CD14-positive monocyte (primary cell): Measurements from ENCODE around the gene TCAF1. TPM values are rescaled to one million over a fixed set of nuclear protein-coding genes. Genes with fewer than 3 reads are reported as not detected.

Experiments
- DNase-seq, 3 donors: peaks; one replicate each; pipeline ENCODE4 v3.0.0-alpha.2; 2011 to 2022
- H2AFZ ChIP-seq: 2 replicates; pipeline ENCODE4 v1.6.0; 2012; ENCODE audit warnings: mild to moderate bottlenecking, low read depth, low read length, inconsistent platforms; ENCODE audit not compliant: insufficient read depth, poor library complexity, severe bottlenecking
- H3K27ac ChIP-seq, 2 donors: 1 replicate in 1 of 2; 2 replicates in 1 of 2; pipeline ENCODE4 v1.5.1; 2012 to 2013; ENCODE audit warnings: low read length in 2 of 2, control low read depth in 1 of 2, inconsistent platforms in 1 of 2, low read depth in 1 of 2, mild to moderate bottlenecking in 1 of 2
- H3K27me3 ChIP-seq, 2 donors: one replicate each; pipeline versions ENCODE4 v1.6.0 to v1.6.1; 2011 to 2013; ENCODE audit warnings: low read length in 2 of 2; ENCODE audit not compliant: control insufficient read depth in 2 of 2, insufficient read depth in 2 of 2
- H3K36me3 ChIP-seq, 2 donors: replicated peaks in 1 of 2; 1 replicate in 1 of 2; 2 replicates in 1 of 2; pipeline versions ENCODE4 v1.5.1 to v1.6.1; 2012 to 2013; ENCODE audit warnings: low read length in 2 of 2, control low read depth in 1 of 2, inconsistent platforms in 1 of 2, mild to moderate bottlenecking in 1 of 2; ENCODE audit not compliant: insufficient read depth in 2 of 2, control insufficient read depth in 1 of 2
- H3K4me1 ChIP-seq, 2 donors: 1 replicate in 1 of 2; 2 replicates in 1 of 2; pipeline versions ENCODE4 v1.5.1 to v1.6.1; 2012 to 2013; ENCODE audit warnings: low read length in 2 of 2, control low read depth in 1 of 2, inconsistent platforms in 1 of 2, mild to moderate bottlenecking in 1 of 2, moderate library complexity in 1 of 2; ENCODE audit not compliant: insufficient read depth in 2 of 2, control insufficient read depth in 1 of 2
- H3K4me2 ChIP-seq: replicated peaks from 2 replicates; pipeline ENCODE3; 2012; ENCODE audit warnings: low read length, moderate library complexity, mild to moderate bottlenecking; ENCODE audit not compliant: poor library complexity, severe bottlenecking; ENCODE audit errors: extremely low read depth
- H3K4me3 ChIP-seq, 3 experiments: fragments of 200-600 bp in 1 of 3; sonication (generic) in 1 of 3; replicated peaks in 1 of 3; 1 replicate in 2 of 3; 2 replicates in 1 of 3; pipeline ENCODE4 v1.5.1; 2011 to 2013; ENCODE audit warnings: low read length in 3 of 3, mild to moderate bottlenecking in 3 of 3, control low read depth in 2 of 3, low read depth in 2 of 3, inconsistent platforms in 1 of 3, moderate library complexity in 1 of 3
- H3K79me2 ChIP-seq: 2 replicates; pipeline ENCODE4 v1.6.0; 2012; ENCODE audit warnings: mild to moderate bottlenecking, control low read depth, inconsistent platforms, low read length, moderate library complexity; ENCODE audit not compliant: insufficient read depth
- H3K9ac ChIP-seq: 2 replicates; pipeline ENCODE4 v1.6.0; 2017; ENCODE audit warnings: low read length, mild to moderate bottlenecking; ENCODE audit not compliant: insufficient read depth, poor library complexity, severe bottlenecking
- H3K9me3 ChIP-seq, 2 donors: replicated peaks in 1 of 2; 1 replicate in 1 of 2; 2 replicates in 1 of 2; pipeline versions ENCODE4 v1.5.1 to v1.6.1; 2012 to 2013; ENCODE audit warnings: low read length in 2 of 2, control low read depth in 1 of 2; ENCODE audit not compliant: control insufficient read depth in 1 of 2, insufficient read depth in 1 of 2
- H4K20me1 ChIP-seq: 2 replicates; pipeline ENCODE4 v1.6.0; 2012; ENCODE audit warnings: mild to moderate bottlenecking, low read length, control low read depth, moderate library complexity; ENCODE audit not compliant: insufficient read depth
- H3K27ac Mint-ChIP-seq, 7 donors: one replicate each; pipeline ENCODE4 v1.8.0; 2020; ENCODE audit warnings: mild to moderate bottlenecking in 7 of 7, mixed read lengths in 7 of 7, moderate library complexity in 6 of 7, inconsistent platforms in 2 of 7
- H3K27me3 Mint-ChIP-seq, 3 donors: one replicate each; pipeline ENCODE4 v1.8.0; 2021 to 2022; ENCODE audit warnings: low read depth in 3 of 3, mild to moderate bottlenecking in 3 of 3, mixed read lengths in 3 of 3, moderate library complexity in 3 of 3, inconsistent platforms in 1 of 3
- H3K36me3 Mint-ChIP-seq, 2 donors: one replicate each; pipeline ENCODE4 v1.8.0; 2020; ENCODE audit warnings: mixed read lengths in 2 of 2, inconsistent platforms in 1 of 2, mild to moderate bottlenecking in 1 of 2
- H3K4me1 Mint-ChIP-seq: one replicate; pipeline ENCODE4 v1.8.0; 2020; ENCODE audit warnings: mild to moderate bottlenecking, mixed read lengths
- H3K4me3 Mint-ChIP-seq, 2 donors: one replicate each; pipeline ENCODE4 v1.8.0; 2020; ENCODE audit warnings: mild to moderate bottlenecking in 2 of 2, mixed read lengths in 2 of 2, moderate library complexity in 1 of 2
- H3K9me3 Mint-ChIP-seq, 7 donors: one replicate each; pipeline ENCODE4 v1.8.0; 2020 to 2022; ENCODE audit warnings: mixed read lengths in 7 of 7, mild to moderate bottlenecking in 6 of 7, moderate library complexity in 6 of 7, inconsistent platforms in 2 of 7
- WGBS: methylation state at CpG from one replicate; pipeline ENCODE4 v1.1.5; 2013; ENCODE audit warnings: missing lambda C conversion rate; ENCODE audit not compliant: insufficient coverage; 5-methylcytosine and 5-hydroxymethylcytosine counted together
- intact Hi-C, 2 donors: fragments of 100-400 bp; cut with micrococcal nuclease; formaldehyde crosslinking; loops; one replicate each; pipeline versions ENCODE4 v1.15.0 to v1.15.1; 2023
- polyA plus RNA-seq, 3 donors: library from polyadenylated mRNA; depleted of rRNA in 1 of 3; unstranded in 2 of 3; stranded (reverse) in 1 of 3; fragments of 300-500 nt in 2 of 3; fragments of >200 nt in 1 of 3; fragmentation: Illumina TruSeq in 2 of 3; gene quantifications; 1 replicate in 2 of 3; 2 replicates in 1 of 3; pipeline ENCODE4 v1.2.3, GENCODE V29; 2012 to 2021
- TF ChIP-seq, protein P1 (sequence below): fragments of 200-600 bp; IDR thresholded peaks from one replicate; pipeline ENCODE4 v1.8.0; 2022; ENCODE audit warnings: antibody characterized with exemption, mild to moderate bottlenecking

Gene TCAF1
- polyA plus RNA-seq, 3 donors = 1.8 to 3.3 (median 3.0) TPM

DNA sequence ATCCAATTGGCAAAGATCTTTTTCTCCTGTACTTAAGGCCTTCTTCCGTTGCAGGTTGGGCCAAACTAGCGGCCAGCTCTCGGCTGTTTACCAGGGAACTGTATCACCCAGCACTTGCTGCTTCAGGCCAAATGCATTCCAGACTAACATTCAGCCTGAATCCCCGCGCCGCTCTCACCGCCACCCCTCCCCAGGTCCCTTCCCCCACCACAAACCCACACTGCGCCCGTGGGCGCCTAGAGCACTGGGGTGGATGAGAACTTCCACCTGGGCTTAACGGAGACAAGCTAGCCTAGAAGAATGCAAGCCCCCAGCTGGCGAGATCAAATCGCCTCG is 676 bp downstream of the TCAF1 start:
- Histone ChIP-seq H3K36me3 (no peaks in the 10 kb centered on the region), H4K20me1 (no peaks in the 10 kb centered on the region), H3K4me1 (peaks cover 8 to 10% of the 10 kb centered on the region in 2 donors), H3K4me3 (peak overlapping the region; percentile 69 to 90 (median 72)), H3K79me2 (peaks cover 19% of the 10 kb centered on the region), H2AFZ (peak overlapping the region; percentile 95), H3K27ac (peak overlapping the region in 1 of 2 donors; percentile 75), H3K4me2 (peak overlapping the region; percentile 97), H3K27me3 (no peaks in the 10 kb centered on the region), H3K9me3 (no peaks in the 10 kb centered on the region), H3K9ac (peak overlapping the region; percentile 76)
- TF ChIP-seq, protein P1, sequence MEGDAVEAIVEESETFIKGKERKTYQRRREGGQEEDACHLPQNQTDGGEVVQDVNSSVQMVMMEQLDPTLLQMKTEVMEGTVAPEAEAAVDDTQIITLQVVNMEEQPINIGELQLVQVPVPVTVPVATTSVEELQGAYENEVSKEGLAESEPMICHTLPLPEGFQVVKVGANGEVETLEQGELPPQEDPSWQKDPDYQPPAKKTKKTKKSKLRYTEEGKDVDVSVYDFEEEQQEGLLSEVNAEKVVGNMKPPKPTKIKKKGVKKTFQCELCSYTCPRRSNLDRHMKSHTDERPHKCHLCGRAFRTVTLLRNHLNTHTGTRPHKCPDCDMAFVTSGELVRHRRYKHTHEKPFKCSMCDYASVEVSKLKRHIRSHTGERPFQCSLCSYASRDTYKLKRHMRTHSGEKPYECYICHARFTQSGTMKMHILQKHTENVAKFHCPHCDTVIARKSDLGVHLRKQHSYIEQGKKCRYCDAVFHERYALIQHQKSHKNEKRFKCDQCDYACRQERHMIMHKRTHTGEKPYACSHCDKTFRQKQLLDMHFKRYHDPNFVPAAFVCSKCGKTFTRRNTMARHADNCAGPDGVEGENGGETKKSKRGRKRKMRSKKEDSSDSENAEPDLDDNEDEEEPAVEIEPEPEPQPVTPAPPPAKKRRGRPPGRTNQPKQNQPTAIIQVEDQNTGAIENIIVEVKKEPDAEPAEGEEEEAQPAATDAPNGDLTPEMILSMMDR = no peak
- Mint-ChIP-seq H3K27ac (peak overlapping the region in 5 of 7 donors; percentile 67 to 93 (median 79)), H3K4me3 (peak overlapping the region; percentile 89 to 96), H3K27me3 (peaks cover 3 to 9% (median 4%) of the 10 kb centered on the region in 3 donors), H3K4me1 (peaks cover 22% of the 10 kb centered on the region), H3K9me3 (peaks cover 0 to 2% (median 0%) of the 10 kb centered on the region in 7 donors), H3K36me3 (no peaks in the 10 kb centered on the region)
- peak in 1 of 3 donors; percentile 10 for DNase-seq
- intact Hi-C loops = loop anchor here in 1 of 2 donors (10.0 kb wide), 1 partner anchor 56 kb away; no protein-coding TSS in a partner anchor
- 0% methylated on average over 11 of the region's 14 CpGs for WGBS

DNA sequence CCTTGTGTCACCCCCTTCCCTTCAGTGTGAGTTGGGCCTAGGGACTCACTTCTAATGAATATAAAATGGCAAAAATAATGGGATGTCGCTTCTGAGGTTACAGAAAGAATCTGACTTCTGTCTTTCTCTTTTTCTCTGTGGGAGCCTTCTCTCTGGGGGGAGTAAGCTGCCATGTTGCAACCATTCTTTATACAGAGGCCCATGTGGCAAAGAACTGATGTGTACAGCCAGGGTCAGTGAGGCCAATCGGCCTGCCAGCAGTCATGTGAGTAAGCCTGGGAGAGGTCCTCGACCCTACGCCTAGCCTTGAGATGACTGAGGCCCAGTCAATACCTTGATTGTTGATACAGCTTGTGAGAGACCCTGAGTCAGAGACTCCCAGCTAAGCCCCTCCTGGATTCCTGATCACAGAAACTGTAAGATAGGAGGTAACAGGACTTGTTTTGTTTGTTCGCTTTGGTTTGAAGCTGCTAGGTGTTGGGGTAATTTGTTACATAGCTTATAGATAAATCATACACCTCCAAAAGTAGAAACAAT is 1.7 kb downstream of the TCAF1 start:
- Histone ChIP-seq H4K20me1 (no peaks in the 10 kb centered on the region), H3K4me1 (peaks cover 8 to 10% of the 10 kb centered on the region in 2 donors), H2AFZ (no peak overlapping the region), H3K27ac (no peak overlapping the region), H3K27me3 (no peaks in the 10 kb centered on the region), H3K79me2 (peaks cover 19% of the 10 kb centered on the region), H3K4me3 (no peak overlapping the region), H3K4me2 (no peak overlapping the region), H3K9me3 (no peaks in the 10 kb centered on the region), H3K9ac (no peak overlapping the region), H3K36me3 (no peaks in the 10 kb centered on the region)
- Mint-ChIP-seq H3K4me3 (no peak overlapping the region), H3K27me3 (peaks cover 1 to 7% (median 3%) of the 10 kb centered on the region in 3 donors), H3K27ac (peak overlapping the region in 1 of 7 donors; percentile 57), H3K4me1 (peaks cover 22% of the 10 kb centered on the region), H3K9me3 (peaks cover 0 to 2% (median 0%) of the 10 kb centered on the region in 7 donors), H3K36me3 (no peaks in the 10 kb centered on the region)
- TF ChIP-seq, protein P1 = no peak
- DNase-seq = no peak
- WGBS = 81% methylated on average over 4 of the region's 5 CpGs
- intact Hi-C loops = loop anchor here in 1 of 2 donors (10.0 kb wide), 1 partner anchor 55 kb away; no protein-coding TSS in a partner anchor
